GM19099 (cell line): ENCODE results near the gene PRCP.

Experiments
- POLR2A ChIP-seq: IDR thresholded peaks from 3 replicates; pipeline ENCODE4 v1.6.1; 2011; ENCODE audit warnings: low read depth; ENCODE audit not compliant: insufficient read length; ENCODE audit errors: extremely low read depth

Gene PRCP

GRCh38 chr11:82818409-82819043 lies 81.7 kb downstream of the PRCP start:
- no peak for TF ChIP-seq POLR2A

DNA sequence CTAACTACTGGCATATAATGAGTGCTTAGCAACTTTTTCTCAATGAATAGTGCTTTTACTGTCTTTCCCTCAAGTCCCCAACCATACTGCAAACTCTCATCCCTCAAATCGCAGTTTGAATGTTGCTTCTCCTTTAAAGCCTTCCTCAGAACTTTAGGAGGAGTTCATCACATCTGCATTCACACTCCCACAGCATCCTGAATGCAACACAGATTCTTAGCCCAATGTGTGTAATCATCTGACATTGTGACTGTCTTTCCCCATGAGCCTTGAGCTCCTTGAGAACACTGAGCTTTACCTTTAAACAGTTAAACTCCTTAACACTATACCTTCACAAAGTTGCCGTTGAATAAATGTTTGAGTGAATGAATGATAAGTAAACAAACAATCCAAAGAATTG lies 84.8 kb downstream of the PRCP start:
- no peak for TF ChIP-seq POLR2A

GRCh38 chr11:82814379-82814778 lies 85.9 kb downstream of the PRCP start:
- TF ChIP-seq POLR2A: no peak

DNA sequence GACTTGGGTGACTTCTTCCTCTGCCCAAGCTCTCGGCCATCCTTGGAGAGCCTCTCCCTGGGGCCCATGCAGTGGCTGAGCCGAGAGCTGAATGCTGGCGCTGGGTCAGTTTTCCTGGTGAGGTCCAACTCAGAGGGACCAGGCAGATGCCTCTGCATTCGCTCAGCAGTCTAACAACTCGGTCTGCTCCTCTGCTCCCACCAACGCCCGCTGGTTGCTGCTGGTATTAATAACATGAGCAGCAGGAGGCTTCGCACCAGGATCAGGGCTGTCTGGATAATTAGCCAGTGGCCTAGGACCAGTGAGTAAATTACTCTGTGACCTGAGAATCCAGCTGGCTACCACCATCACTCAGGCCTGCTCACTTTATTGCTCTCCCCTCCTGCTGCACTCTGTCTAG lies 88.9 kb downstream of the PRCP start:
- no peak for TF ChIP-seq POLR2A

DNA sequence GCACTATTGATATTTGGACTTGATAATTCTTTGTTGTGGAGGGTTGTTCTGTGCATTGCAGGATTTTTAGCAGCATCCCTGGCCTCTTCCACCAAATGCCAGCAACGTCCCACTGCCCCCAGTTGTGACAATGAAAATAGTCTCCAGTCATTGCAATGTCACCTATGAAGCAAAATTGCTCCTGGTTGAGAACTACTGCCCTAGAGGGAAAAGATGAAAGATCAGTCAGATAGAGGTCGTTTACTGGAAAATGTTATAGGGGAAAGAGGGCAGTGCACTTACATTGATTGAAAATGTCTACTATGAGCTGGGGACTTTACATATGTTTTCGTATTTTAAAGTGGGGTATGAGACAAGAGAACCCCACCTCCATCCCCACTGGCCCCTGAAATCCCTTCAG lies 89.5 kb downstream of the PRCP start:
- TF ChIP-seq POLR2A: no peak

- TF ChIP-seq POLR2A: no peak
These were observed 89.9 kb downstream of the PRCP start for GRCh38 chr11:82810326-82810725.

- no peak for TF ChIP-seq POLR2A
These were observed 92.6 kb downstream of the PRCP start for GRCh38 chr11:82807646-82808045.

- TF ChIP-seq POLR2A: no peak
These were observed 97.5 kb downstream of the PRCP start for GRCh38 chr11:82802710-82803109.

GRCh38 chr11:82796998-82797961 lies 103.0 kb downstream of the PRCP start:
- no peak for TF ChIP-seq POLR2A

GRCh38 chr11:82794490-82794889 lies 105.7 kb downstream of the PRCP start:
- TF ChIP-seq POLR2A: no peak

DNA sequence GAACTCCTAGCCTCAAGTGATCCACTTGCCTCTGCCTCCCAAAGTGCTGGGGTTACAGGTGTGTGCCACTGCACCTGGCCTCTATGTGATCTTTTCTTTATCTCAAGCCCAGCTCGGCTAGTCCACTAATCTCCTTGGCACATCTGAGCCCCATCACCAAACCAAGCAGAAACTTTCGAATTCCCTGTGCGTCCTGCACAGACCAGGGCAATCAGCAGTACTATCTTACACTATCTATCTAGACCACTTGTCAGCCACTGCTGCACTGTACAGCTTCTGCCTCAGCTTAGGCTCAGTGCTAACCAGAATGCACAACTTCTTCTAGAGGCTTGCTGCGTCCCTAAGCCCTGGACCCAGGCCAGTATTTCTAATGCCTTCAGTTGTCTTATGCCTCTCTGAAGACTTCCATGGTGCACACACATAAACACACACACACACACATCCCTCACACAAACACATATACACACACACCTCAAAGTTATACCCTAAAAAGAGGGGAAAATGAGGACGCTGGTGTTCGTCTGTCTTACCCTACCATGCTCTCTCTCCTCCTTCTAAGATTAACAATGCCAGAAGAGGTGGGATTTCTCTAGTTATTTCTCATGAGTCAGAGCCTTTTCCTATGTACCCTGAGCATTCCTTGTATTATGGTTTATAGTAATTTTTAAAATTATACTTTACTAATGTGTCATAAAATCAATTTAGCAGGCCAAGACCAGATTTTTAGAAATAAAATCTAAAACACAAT lies 107.2 kb downstream of the PRCP start:
- TF ChIP-seq POLR2A: no peak

DNA sequence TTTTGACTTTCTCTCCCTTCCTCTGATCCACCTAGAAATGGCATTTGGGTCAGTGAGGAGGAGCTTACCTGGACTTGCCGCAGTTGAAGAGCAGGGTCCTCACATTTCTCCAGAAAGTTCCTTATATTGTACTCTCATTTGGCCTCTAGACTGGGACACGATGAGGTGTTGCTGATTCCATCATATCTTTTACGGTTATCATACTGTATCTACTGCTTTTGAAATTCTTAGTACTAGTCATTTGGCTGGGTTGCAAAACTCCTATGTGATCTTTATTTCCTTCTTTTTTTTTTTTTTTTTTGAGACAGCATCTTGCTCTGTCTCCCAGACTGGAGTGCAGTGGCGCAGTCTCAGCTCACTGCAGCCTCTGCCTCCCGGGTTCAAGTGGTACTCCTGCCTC lies 107.9 kb downstream of the PRCP start:
- TF ChIP-seq POLR2A: no peak

DNA sequence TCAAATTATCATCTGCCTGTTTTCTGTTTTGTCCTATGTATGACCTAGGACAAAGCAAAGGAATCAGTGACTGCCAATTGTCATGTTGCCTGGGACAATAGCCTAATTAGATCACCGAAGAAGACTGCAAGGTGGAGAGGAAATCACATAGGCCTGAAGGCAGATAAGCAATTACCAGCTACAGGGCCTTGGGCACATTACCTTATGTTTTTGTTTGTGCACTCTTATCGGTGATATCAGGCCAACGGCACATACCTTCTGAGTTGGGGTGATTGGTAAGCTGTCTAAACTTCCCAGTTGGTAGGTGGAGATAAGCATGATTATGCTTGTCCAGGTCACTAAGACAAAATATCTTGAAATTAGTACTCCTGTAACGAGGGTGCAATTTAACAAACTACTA lies 108.5 kb downstream of the PRCP start:
- no peak for TF ChIP-seq POLR2A

DNA sequence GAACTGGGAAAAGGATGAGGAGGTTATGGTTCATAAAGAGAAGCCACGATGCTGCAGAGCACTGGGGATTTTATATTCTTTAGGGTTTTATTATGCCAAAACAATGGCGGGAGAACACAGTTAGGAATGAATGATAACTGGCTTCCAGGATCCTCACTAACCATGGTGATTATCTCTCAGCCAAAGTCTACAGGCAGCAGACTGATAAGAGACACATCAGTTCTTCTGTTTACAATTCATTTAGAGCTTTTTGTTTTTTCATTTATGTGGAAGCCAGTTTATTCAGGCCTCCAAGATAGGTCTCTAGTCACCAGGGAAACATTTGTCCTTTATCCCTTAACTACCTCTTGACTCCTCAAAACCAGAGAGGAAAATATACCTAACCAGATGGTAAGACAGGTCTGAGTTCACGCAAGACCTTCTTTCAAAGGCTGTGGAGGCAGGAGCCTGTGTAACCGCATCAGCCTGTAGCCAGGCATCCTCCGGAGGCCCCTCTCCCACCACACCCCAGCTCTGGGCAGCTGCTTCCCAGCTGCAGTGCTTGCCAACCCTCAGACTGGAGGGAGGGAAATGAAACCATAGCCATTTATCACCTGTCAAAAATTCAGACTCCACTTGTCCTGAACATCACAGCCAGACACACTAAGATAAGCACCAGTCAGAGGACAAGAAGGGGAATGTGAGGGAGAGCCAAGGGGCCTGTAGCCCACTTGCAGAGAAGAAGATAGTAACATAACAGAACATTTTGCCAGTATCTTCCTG lies 109.3 kb downstream of the PRCP start:
- no peak for TF ChIP-seq POLR2A

DNA sequence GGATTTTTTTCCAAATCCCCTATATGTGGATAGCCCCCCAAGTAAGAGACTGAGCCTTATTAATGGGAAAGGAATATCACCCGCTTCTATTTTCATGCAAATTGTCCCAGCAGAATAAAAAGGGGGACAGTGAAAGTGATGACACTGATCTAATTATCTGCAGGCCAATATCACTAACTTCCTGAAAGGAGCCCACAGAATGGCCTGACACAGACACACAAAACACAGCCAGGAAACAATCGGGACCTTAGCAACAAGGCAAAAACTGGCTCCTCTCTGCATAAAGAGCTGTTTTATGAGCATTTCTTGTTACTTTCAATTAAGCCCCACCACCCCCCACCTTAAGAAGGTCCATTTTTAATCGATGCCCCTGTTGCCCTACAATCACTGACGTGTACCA lies 112.2 kb downstream of the PRCP start:
- TF ChIP-seq POLR2A: no peak

DNA sequence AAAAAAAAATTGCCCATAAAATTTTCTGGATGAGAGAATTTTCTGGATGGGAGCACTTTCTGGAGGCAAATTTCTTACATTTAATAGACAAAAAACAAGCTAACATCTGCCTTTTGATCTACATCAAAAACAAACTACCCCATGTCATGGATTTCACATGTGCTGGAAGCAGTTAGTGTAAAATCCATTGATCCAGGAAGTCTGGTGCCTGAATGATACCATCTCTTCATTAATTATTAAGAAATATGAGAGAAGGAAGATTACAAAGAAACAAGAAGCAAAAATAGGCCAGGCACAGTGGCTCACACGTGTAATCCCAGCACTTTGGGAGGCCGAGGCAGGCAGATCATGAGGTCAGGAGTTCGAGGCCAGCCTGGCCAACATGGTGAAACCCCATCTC lies 113.4 kb downstream of the PRCP start:
- TF ChIP-seq POLR2A: no peak

DNA sequence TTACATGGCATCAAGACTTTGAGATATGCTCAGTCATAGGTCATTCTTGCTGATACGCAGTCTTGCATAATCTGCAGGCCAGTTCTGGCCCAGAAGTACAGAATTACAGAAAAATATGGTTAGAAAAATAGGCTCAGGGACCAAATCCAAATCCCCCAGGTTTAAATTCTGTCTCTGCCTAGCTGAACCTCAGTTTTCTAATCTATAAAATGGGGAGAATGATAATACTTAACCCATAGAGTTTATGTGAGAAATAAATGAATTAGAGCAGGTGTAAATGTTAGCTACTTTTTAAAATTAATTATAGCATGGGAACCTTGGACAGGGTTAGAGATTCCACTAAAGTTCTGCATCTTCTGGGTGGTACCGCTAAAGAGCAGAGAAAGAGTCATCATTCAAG lies 114.2 kb downstream of the PRCP start:
- no peak for TF ChIP-seq POLR2A
